ENCODE data around the gene RNF34.

Gene RNF34

GRCh38 chr12:121472150-121472905, 72.4 kb downstream of the RNF34 start:
- no peaks in the 10 kb centered on the region for H3K27me3 ChIP-seq (ENCODE audit: low read depth, low read length)
- H3K9me3 ChIP-seq (ENCODE audit: control insufficient read depth in 1 of 2, low read length in 2 of 2): no peaks in the 10 kb centered on the region
- no peak overlapping the region for H3K4me3 ChIP-seq (ENCODE audit: low read depth in 1 of 2, low read length in 2 of 2)
- no peak overlapping the region for H3K27ac ChIP-seq (ENCODE audit: low read length)
- H3K36me3 ChIP-seq (ENCODE audit: control insufficient read depth in 1 of 2, insufficient read depth in 2 of 2, low read length in 2 of 2): no peaks in the 10 kb centered on the region
- H3K4me1 ChIP-seq (ENCODE audit: control insufficient read depth in 1 of 2, insufficient read depth in 2 of 2, low read length in 2 of 2): no peaks in the 10 kb centered on the region
